Endothelial cell of umbilical vein (primary cell): ENCODE data around the gene PAN3. TPM values are rescaled to one million over a fixed set of nuclear protein-coding genes. Genes with fewer than 3 reads are reported as not detected.

Experiments used
- Bru-seq: library from RNA; stranded (reverse); fragments of 400-500 nt; gene quantifications from one replicate; lab custom pipeline; 2021; lab: Mats Ljungman, UMichigan
- BruChase-seq, 2 experiments: library from RNA; stranded (reverse); fragments of 400-500 nt; gene quantifications; one replicate each; lab custom pipeline; 2021; lab: Mats Ljungman, UMichigan
- BruUV-seq: library from RNA; stranded (reverse); fragments of 400-500 nt; replicated peaks from 2 replicates; lab custom pipeline; 2021; lab: Mats Ljungman, UMichigan
- CTCF ChIA-PET: fragments of 300-600, 350-600 bp; sonication (Branson Sonifier 250); formaldehyde crosslinking; loops from one replicate; lab custom pipeline; 2021; ENCODE audit warnings: antibody characterized with exemption, inconsistent platforms; lab: Charles Lee
- POLR2A ChIA-PET: fragments of 300-600, 350-600 bp; sonication (Branson Sonifier 250); formaldehyde crosslinking; loops from one replicate; lab custom pipeline; 2021; ENCODE audit warnings: antibody characterized with exemption, inconsistent platforms; lab: Charles Lee
- DNase-seq: peaks from one replicate; pipeline ENCODE4 v3.0.0-alpha.2; 2011; ENCODE audit warnings: low read depth, low spot score
- FAIRE-seq: peaks from 2 replicates; lab custom pipeline; 2011; peaks lifted over from hg19 to GRCh38; lab: Jason Lieb, UNC
- H2AFZ ChIP-seq: 2 replicates; pipeline ENCODE4 v1.6.0; 2012; ENCODE audit warnings: low read depth, low read length, control low read depth, inconsistent platforms
- H3K27ac ChIP-seq: 2 replicates; pipeline ENCODE4 v1.5.1; 2011; ENCODE audit warnings: low read depth, mild to moderate bottlenecking, control low read depth, low read length, moderate library complexity; ENCODE audit not compliant: insufficient read depth
- H3K27me3 ChIP-seq, 2 experiments: 2 replicates each; pipeline versions ENCODE4 v1.6.0 to v1.6.1; 2011; ENCODE audit warnings: low read length in 2 of 2, mixed read lengths in 1 of 2; ENCODE audit not compliant: control insufficient read depth in 2 of 2, insufficient read depth in 2 of 2
- H3K36me3 ChIP-seq, 2 experiments: 2 replicates in 1 of 2; 3 replicates in 1 of 2; pipeline ENCODE4 v1.5.1; 2011; ENCODE audit warnings: low read length in 2 of 2, mild to moderate bottlenecking in 1 of 2, moderate library complexity in 1 of 2; ENCODE audit not compliant: control insufficient read depth in 2 of 2, insufficient read depth in 2 of 2; ENCODE audit errors: extremely low read depth in 1 of 2
- H3K4me1 ChIP-seq: 3 replicates; pipeline ENCODE4 v1.5.1; 2011; ENCODE audit warnings: mild to moderate bottlenecking, low read length; ENCODE audit not compliant: control insufficient read depth, insufficient read depth; ENCODE audit errors: extremely low read depth
- H3K4me2 ChIP-seq: 2 replicates; pipeline ENCODE4 v1.6.1; 2011; ENCODE audit warnings: low read length, control low read depth, mixed read lengths; ENCODE audit not compliant: insufficient read depth
- H3K4me3 ChIP-seq, 3 experiments: fragments of 200-600 bp in 1 of 3; sonication (generic), shearing (Covaris generic) in 1 of 3; replicated peaks in 1 of 3; 2 replicates each; pipeline ENCODE4 v1.5.1; 2011 to 2016; ENCODE audit warnings: control low read depth in 3 of 3, low read length in 3 of 3, mild to moderate bottlenecking in 2 of 3, inconsistent platforms in 1 of 3, low read depth in 1 of 3, moderate library complexity in 1 of 3; ENCODE audit not compliant: insufficient read depth in 1 of 3
- H3K79me2 ChIP-seq: 2 replicates; pipeline ENCODE4 v1.6.0; 2012; ENCODE audit warnings: low read length, inconsistent platforms; ENCODE audit not compliant: control insufficient read depth, insufficient read depth
- H3K9ac ChIP-seq: replicated peaks from 2 replicates; pipeline ENCODE3; 2011; ENCODE audit warnings: low read length, control low read depth; ENCODE audit not compliant: insufficient read depth; ENCODE audit errors: extremely low read depth
- H3K9me1 ChIP-seq: replicated peaks from 3 replicates; pipeline ENCODE4 v1.6.0; 2011; ENCODE audit warnings: mild to moderate bottlenecking, low read length; ENCODE audit not compliant: control insufficient read depth, insufficient read depth; ENCODE audit errors: extremely low read depth
- H3K9me3 ChIP-seq: replicated peaks from 2 replicates; pipeline ENCODE4 v1.5.1; 2012; ENCODE audit warnings: low read length, inconsistent platforms; ENCODE audit not compliant: control insufficient read depth, insufficient read depth
- H4K20me1 ChIP-seq: replicated peaks from 2 replicates; pipeline ENCODE3; 2011; ENCODE audit warnings: mild to moderate bottlenecking, low read length; ENCODE audit not compliant: control insufficient read depth, insufficient read depth; ENCODE audit errors: extremely low read depth
- EZH2 ChIP-seq: IDR thresholded peaks from 2 replicates; pipeline ENCODE4 v1.6.1; 2012; ENCODE audit warnings: borderline replicate concordance, low read depth, mild to moderate bottlenecking, moderate library complexity, low read length, inconsistent platforms; ENCODE audit not compliant: severe bottlenecking
- GATA2 ChIP-seq: IDR thresholded peaks from 2 replicates; pipeline ENCODE4 v1.7.0; 2011; ENCODE audit warnings: low read depth, mild to moderate bottlenecking, moderate library complexity, mixed read lengths, low read length; ENCODE audit not compliant: insufficient read length, insufficient read depth
- JUN ChIP-seq: IDR thresholded peaks from 2 replicates; pipeline ENCODE4 v1.6.1; 2011; ENCODE audit warnings: borderline replicate concordance, low read depth; ENCODE audit not compliant: insufficient read length, insufficient read depth
- MYC ChIP-seq: IDR thresholded peaks from one replicate; pipeline ENCODE4 v1.6.1; 2011; ENCODE audit warnings: mild to moderate bottlenecking, low read depth, low read length
- POLR2A ChIP-seq: IDR thresholded peaks from 2 replicates; pipeline ENCODE4 v1.6.1; 2012; ENCODE audit warnings: low read depth, mild to moderate bottlenecking, control low read depth, low read length
- POLR2AphosphoS5 ChIP-seq: IDR thresholded peaks from 2 replicates; pipeline ENCODE4 v1.6.1; 2012; ENCODE audit warnings: low read depth, mild to moderate bottlenecking, control low read depth, low read length, moderate library complexity; ENCODE audit not compliant: insufficient read depth
- dilution Hi-C: fragments of 300-500 bp; cut with MboI; formaldehyde crosslinking; loops from one replicate; pipeline ENCODE4 v1.15.0; 2019; ENCODE audit warnings: low sequenced_read_pairs; ENCODE audit not compliant: extremely low pct_ligation_motif_present
- intact Hi-C: fragments of 100-400 bp; cut with micrococcal nuclease; formaldehyde crosslinking; loops from one replicate; pipeline ENCODE4 v1.10.0; 2022
- long read RNA-seq: library from polyadenylated mRNA; stranded (forward); transcript quantifications from one replicate; pipeline ENCODE4 v2.0.0, GENCODE V29; 2021
- polyA minus RNA-seq, 3 experiments: library from RNA; depleted of rRNA, polyadenylated mRNA; stranded (reverse); fragments of >200 nt; gene quantifications; 1 replicate in 1 of 3; 2 replicates in 2 of 3; pipeline ENCODE4 v1.2.3, GENCODE V29; 2011
- polyA plus RNA-seq, 4 experiments: library from polyadenylated mRNA; depleted of rRNA in 3 of 4; stranded (reverse) in 3 of 4; unstranded in 1 of 4; fragments of >200 nt; gene quantifications; 2 replicates each; pipeline versions ENCODE4 v1.2.1 to v1.2.3, GENCODE V29; 2011 to 2012; ENCODE audit warnings: missing spikeins in 1 of 4
- total RNA-seq: library from RNA; stranded (reverse); gene quantifications from 2 replicates; pipeline ENCODE4 v1.2.3, GENCODE V29; 2021
- TF ChIP-seq, protein P1 (sequence below): IDR thresholded peaks from 2 replicates; pipeline ENCODE4 v1.6.1; 2011; ENCODE audit not compliant: insufficient read depth, insufficient read length

The PAN3 gene, protein sequence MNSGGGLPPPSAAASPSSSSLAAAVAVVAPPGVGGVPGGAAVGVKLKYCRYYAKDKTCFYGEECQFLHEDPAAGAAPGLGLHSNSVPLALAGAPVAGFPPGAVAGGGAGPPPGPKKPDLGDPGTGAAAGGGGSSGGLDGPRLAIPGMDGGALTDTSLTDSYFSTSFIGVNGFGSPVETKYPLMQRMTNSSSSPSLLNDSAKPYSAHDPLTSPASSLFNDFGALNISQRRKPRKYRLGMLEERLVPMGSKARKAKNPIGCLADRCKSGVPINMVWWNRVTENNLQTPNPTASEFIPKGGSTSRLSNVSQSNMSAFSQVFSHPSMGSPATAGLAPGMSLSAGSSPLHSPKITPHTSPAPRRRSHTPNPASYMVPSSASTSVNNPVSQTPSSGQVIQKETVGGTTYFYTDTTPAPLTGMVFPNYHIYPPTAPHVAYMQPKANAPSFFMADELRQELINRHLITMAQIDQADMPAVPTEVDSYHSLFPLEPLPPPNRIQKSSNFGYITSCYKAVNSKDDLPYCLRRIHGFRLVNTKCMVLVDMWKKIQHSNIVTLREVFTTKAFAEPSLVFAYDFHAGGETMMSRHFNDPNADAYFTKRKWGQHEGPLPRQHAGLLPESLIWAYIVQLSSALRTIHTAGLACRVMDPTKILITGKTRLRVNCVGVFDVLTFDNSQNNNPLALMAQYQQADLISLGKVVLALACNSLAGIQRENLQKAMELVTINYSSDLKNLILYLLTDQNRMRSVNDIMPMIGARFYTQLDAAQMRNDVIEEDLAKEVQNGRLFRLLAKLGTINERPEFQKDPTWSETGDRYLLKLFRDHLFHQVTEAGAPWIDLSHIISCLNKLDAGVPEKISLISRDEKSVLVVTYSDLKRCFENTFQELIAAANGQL
- total RNA-seq (31.6 and 31.9 TPM in 2 replicates), polyA plus RNA-seq (7.8 and 8.5 TPM in 2 replicates), polyA minus RNA-seq (41.9 and 47.5 TPM in 2 replicates), Bru-seq, nascent RNA (percentile 90 among the genes with signal in this experiment), BruChase-seq, experiment 1, labeled RNA remaining after a 6-hour chase (percentile 77 among the genes with signal in this experiment), BruChase-seq, experiment 2, labeled RNA remaining after a 2-hour chase (percentile 88 among the genes with signal in this experiment)
- polyA plus RNA-seq (2011; cell fraction: cytosol; rRNA removed): 7.0 and 7.6 TPM in 2 replicates
- 30.2 and 35.7 TPM in 2 replicates for polyA plus RNA-seq (2011; cell fraction: nucleus; rRNA removed)
- 12.1 and 14.4 TPM in 2 replicates for polyA plus RNA-seq (2012)
- polyA minus RNA-seq (2011; cell fraction: cytosol; rRNA and poly(A)+ RNA removed): 13.8 TPM
- 53.3 and 78.6 TPM in 2 replicates for polyA minus RNA-seq (2011; cell fraction: nucleus; rRNA and poly(A)+ RNA removed)
- long read RNA-seq, partial matches to known transcripts: 0 of 3 reads
- long read RNA-seq, other reads (novel, unspliced or antisense): 3 of 3 reads

DNA sequence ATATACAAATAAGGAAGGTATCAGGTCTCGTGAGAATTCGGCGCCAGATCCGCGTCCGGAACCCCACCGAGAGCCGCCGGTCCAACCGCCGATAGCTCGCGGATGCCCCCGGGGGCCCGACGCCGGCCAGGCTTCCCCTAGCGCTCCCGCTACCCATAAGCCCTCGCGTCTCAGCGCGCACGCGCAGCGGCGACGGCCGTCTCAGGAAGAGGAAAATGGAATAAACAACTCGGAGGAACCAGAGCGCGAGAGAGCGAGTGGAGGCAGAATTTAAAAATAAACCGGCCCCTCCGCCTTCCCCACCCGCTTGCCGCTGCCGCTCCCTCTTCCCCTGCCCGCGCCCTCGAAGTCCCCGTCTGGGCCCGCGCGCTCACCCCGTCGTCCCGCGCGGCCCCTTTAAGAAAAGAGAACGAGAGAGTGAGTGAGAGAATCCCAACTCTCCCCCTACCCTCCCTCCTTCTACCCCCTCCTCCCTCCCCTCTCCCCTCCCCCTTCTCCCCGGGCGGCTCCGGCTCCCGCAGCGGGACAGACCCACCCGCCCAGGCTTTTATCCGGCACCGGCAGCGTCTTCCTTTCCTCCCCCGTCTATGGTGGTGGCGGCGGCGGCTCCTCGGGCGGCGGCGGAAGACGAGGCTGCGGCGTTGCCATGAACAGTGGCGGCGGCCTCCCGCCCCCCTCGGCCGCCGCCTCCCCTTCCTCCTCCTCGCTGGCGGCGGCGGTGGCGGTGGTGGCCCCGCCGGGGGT is at the start of gene PAN3:
PAN3 (plus strand) TSS at position 534 of the 744 bp plus-strand sequence; CDS start at position 647, 113 bp downstream.
- dilution Hi-C loops (no loop called here), intact Hi-C loops (loop anchor here (2.0 to 10.0 kb wide), 4 partner anchors 121 to 499 kb away; partner anchors contain the start of gene FLT1)
- H4K20me1 ChIP-seq: peaks cover 4% of the 10 kb centered on the region
- peak within 1 kb of the TSS; percentile 97 for H2AFZ ChIP-seq
- peaks cover 47% of the 10 kb centered on the region for H3K79me2 ChIP-seq
- no peaks in the 10 kb centered on the region for H3K9me1 ChIP-seq
- no peak for TF ChIP-seq JUN
- TF ChIP-seq GATA2: no peak
- TF ChIP-seq EZH2: no peak
- TF ChIP-seq, protein P1, sequence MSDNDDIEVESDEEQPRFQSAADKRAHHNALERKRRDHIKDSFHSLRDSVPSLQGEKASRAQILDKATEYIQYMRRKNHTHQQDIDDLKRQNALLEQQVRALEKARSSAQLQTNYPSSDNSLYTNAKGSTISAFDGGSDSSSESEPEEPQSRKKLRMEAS: no peak
- TF ChIP-seq MYC: no peak
- peak; percentile 82 for TF ChIP-seq POLR2AphosphoS5
- TF ChIP-seq POLR2A: peak; percentile 91
- no peaks in the 10 kb centered on the region for H3K27me3 ChIP-seq
- H3K9me3 ChIP-seq: no peaks in the 10 kb centered on the region
- peak within 1 kb of the TSS; percentile 93 for H3K27ac ChIP-seq
- H3K9ac ChIP-seq: peak within 1 kb of the TSS; percentile 98
- BruUV-seq: no TSS peak
- POLR2A ChIA-PET: interaction anchor here (0.7 kb wide), 2 partner anchors 52 to 299 kb away, joined by 3 to 4 read pairs; no protein-coding TSS in a partner anchor
- no peaks in the 10 kb centered on the region for H3K36me3 ChIP-seq
- CTCF ChIA-PET: interaction anchor here (0.6 to 1.5 kb wide), 3 partner anchors 140 to 658 kb away, joined by 3 to 7 read pairs (median 3); no protein-coding TSS in a partner anchor
- peak within 1 kb of the TSS; percentile 78 to 100 (median 99) for H3K4me3 ChIP-seq
- FAIRE-seq (peak; percentile 77), DNase-seq (peak; percentile 92)
- H3K4me1 ChIP-seq: peaks cover 20% of the 10 kb centered on the region
- H3K4me2 ChIP-seq: peak within 1 kb of the TSS; percentile 100
